ENCODE data around the gene RELN.

DNA sequence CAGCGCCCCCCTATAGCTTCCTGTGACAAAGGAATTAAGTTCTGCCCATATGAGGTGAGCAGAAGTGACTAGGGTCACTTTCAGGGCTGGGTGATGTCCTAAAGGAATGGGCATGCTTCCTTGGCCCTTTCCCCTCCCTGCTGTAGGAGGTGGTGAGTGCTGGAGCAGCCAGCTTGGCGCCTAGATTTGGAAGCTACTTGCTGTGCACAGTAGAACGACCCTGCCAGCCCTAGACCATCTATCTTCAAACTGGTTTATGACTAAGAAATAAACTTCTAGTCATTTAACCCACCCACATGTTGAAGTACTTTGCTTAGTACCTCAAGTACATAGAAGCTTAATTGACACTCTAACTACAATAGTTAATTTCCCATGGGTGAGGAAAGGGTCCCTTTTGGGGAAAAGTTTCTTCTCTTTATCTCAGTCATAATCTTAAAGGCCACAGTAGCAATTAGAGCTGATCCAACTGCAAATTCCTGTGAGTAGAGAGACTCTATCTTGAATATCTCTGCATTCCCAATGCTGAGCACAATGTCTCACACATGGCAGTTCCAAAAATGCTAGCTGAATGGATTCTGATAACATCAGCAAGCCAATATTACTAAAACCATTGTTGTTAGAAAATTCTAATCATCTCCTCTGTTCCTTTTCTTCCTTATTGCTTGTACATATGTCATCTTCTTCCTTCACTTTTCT lies 227.2 kb downstream of the RELN start:
- no peak for TF ChIP-seq TAF15 (IDR thresholded peaks at IDR 0.05; ENCODE audit: low read depth, low read length)
- no peak for TF ChIP-seq MBD2 (IDR thresholded peaks at IDR 0.05; ENCODE audit: borderline replicate concordance, low read depth)
- no peak for TF ChIP-seq ZNF175 (CRISPR knock-in tag; IDR thresholded peaks at IDR 0.05; ENCODE audit: low read depth)
